SKM-1 treated with dmso at 0.1 percent for 144 hours (cell line): ENCODE results near the gene DCAF8.
A peak's percentile ranks its signal among the peaks of the same experiment; 100 is the strongest.

Experiments
- DNase-seq: peaks from one replicate; lab custom pipeline; 2025; ENCODE audit not compliant: unreplicated experiment; lab: John Stamatoyannopoulos, UW

DCAF8 gene

DNA sequence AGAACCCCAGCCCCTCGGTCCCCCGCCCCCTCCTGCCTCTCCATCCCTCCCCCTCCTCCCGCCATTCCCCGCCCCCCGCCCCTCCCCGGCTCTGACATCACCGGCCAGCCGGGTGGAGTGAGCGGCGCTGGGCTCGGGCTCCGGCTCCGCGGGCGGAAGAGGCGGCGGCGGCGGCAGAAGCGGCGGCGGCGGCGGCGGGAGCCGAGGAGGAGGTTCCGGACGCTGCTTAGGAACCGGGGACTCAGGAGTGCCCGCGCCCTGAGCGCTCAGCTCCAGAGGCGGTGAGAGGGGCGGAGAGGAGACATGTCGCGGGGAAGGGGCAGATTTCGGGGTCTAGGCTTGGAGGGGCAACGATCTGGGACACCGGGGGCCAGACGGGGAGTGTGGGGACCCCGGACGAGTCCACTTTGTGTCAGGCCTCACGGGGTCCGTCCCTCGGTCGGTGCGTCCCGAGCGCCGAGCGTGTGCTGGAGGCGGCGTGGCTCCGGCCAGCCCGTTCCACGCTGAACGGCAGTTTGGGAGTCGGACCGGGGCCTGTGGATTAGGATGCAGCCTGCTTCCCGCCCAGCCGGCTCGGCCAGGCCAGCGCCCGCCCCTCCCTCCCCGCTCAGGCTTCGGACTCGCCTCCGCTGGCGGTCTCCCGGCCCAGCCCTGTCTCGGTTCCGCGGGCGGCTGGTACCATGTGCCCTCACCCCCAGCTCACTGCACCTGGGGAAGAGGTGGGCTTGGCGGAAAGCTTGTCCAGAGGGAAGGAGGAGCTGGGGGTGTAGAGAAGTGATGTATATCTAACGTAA lies 56.9 kb downstream of the DCAF8 start, which contains the start of gene PEA15:
Gene PEA15, plus strand, starts transcription at position 143 of the 794 bp plus-strand sequence. CDS start 6,161 bp downstream, outside the sequence.
- peak; percentile 57 for DNase-seq

DNA sequence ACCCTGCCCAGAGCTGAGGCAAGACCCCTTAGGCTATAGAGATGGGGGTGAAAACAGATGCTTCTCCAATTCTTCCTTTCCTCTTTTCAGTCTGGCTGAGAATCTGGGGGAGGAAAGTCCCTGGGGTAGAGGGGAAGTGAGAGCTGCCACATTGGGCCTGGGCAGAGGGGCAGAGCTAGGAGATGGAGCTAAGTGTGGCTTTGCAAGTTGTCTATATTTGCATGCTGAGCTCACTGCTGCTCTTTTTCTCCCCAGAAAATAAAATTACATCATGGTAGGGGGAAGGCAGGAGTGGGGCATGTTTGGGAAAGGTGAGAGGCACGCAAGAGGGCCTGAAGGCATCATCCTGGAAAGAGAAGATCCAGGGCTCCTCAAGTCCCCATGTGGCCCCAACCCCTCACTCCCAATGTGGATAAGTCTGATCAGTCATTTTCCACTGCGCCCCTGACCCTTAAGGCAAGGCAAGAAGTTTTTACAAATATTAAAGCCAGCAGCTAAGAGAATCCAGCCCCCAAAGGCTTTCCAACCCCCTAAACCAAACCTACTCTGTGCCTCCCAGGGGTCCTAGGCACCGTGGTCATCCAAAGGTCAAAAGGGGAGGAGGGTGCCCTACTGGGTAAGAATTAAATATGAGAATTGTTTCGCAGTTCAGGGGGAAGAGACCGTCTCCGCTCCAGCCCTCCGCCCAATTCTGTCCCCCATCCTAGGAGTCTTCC lies 57.7 kb downstream of the DCAF8 start:
- peak; percentile 80 for DNase-seq

DNA sequence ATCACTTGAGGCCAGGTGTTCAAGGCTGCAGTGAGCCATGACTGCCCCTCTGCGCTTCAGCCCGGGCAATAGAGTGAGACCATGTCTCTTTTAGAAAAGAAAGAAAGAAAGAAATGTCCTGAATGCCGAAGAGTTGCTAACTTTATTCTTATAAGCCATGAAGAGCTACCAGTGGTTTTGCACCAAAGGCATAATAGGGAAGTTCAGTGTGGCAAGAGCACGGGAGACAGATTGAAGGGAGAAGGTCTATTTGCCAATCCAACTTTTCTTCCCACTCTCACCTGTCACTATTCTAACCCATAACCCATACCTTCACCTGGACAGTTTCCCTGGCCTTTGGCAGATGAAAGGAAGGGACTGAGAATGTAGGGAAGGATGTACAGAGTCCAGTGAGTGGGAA lies 61.6 kb downstream of the DCAF8 start:
- no peak for DNase-seq

DNA sequence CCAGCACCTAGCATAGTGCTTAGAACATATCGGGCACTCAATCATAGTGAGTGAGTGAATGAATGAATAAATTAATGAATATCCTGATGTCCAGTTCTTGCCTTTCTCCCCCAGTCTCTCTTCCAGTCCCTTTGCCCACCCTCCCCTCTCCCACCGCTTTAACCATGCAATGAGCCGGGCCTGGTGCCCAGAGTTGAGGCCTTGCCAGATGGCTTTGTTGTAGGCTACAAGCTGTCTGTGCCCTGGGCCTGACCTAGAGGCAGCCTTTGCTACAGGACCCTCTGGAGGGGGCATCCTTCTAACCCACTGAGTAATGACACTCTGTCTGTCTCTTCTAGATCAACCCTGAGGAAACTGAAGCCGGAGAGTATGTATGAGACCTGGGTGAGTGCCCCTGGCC lies 65.1 kb downstream of the DCAF8 start:
- DNase-seq, result no peak

DNA sequence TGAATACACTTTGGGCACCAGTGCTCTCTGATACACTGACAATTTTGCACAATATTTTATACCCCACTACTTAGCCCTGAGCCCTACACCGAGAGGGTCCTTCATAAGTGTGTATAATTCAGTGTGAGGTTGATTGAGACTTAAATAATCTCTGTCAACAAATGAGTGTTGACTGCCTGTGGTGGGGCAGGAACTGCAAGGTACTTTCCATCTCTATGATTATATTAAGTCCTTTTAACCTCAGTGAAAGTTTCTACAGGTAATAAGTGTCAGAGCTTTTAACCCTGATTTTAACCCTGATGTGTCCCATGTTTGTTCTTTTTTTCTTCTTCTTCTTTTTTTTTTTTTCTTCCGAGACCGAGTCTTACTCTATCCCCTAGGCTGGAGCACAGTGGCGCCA lies 66.2 kb downstream of the DCAF8 start:
- DNase-seq, result no peak

DNA sequence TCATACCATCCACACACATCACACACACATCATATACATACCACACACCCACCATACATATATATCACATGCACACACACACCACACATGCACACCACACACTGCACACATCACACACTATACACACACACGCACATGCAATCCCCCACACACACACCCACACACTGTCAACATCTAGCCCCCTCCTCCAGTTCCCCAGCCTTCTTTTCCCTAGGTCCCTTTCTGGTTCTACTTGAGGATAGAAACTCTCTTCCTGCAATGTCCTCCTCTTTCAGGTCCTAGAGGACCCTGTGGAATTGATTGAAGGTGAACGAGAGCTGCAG lies 67.7 kb downstream of the DCAF8 start:
- DNase-seq, result no peak

DNA sequence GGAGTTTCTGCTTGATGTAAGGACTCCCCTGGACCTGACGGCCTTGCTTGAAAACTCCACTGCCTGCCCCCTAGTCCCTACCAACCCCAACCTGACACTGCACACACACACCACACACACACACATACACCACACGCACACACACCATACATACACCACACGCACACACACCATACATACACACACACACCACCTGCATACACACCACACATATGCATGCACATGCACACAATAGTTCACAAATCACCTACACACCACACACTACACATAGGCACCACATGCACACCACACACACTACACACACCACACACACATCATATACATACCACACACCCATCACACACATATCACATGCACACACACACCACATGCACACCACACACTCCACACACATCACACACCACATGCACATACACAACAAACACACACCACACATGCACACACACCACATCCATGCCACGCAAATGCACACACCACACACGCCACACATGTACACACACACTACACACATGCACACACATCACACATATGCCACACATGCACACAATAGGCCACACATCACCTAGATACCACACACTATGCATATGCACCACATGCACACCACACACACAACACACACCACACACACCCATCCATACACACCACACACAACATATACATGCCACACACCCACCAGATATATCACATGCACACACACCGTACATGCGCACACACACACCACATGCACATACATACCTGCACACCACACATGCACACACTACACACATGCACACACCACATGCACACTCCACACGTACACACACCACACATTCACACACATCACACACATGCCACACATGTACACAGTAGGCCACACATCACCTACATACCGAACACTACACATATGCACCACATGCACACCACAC lies 68.3 kb downstream of the DCAF8 start:
- no peak for DNase-seq

DNA sequence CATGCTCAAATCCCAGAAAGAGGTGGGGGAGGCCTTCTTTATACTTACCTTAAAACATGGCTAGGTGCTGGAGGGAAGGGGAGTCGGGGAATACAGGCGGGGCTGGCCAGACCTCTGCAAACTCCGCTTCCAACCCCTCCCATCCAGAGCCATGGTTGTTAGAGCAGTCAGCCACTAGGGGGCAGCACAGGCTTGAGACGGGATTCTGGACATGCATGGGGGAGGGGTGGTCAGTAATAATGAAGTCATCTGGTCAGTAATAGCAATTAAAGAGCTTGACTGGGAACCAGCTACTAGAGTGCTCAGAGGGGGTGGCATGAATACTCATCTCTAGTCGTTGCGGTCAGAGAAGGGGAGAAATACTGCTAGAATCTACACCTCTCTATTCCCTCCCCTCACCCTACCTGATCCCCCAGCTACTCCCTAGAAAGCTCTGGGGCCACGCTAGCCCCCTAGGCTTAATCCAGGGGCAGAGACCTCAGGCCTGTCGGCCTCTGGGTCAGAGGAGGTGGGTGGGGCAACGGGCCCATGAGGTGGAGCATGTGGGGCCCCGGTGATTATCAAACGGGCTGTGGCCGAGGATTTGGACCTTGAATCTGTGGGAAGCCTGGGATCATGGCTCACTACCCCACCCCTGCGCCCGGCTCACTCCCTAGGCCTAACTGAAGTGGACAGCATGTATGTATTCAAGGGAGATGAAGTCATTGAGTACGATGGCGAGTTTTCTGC lies 69.1 kb downstream of the DCAF8 start:
- peak; percentile 80 for DNase-seq

DNA sequence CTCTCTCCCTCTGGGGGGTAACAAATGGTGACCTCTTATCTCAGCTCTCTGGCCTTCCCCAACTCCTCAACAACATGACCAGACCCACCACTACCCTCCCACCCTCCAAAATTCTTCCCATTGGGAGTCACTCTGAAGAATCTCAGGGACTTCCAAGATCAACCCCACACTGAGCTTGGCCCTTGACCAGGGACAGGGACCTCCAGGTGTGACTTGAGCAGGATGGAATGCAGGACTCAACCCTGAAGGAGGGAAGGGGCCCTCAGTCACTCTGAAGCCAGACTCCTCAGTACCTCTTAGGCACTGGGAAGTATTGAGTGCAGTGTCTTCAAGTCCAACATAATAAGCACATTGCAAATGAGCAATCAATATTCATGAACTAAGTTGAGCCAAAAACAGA lies 70.1 kb downstream of the DCAF8 start:
- no peak for DNase-seq

DNA sequence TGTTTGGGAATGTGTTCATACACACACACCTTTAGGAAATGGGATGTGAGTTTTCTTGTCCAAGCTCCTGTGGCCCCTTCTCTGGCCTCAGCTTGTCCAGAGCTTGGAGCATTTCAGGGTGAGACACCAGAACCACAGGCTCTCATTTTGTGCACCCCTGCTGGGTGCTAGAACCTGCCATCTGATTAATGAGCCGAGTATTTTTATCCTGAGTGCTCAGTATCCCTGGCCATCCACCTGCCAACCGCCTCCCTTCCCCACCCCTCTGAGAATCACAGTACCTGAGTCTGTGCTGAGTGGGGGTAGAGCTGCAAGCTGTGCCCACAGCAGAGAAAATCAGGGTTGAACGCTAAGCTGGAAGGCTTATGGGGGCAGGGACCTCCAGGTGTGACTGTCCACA lies 70.6 kb downstream of the DCAF8 start:
- no peak for DNase-seq

DNA sequence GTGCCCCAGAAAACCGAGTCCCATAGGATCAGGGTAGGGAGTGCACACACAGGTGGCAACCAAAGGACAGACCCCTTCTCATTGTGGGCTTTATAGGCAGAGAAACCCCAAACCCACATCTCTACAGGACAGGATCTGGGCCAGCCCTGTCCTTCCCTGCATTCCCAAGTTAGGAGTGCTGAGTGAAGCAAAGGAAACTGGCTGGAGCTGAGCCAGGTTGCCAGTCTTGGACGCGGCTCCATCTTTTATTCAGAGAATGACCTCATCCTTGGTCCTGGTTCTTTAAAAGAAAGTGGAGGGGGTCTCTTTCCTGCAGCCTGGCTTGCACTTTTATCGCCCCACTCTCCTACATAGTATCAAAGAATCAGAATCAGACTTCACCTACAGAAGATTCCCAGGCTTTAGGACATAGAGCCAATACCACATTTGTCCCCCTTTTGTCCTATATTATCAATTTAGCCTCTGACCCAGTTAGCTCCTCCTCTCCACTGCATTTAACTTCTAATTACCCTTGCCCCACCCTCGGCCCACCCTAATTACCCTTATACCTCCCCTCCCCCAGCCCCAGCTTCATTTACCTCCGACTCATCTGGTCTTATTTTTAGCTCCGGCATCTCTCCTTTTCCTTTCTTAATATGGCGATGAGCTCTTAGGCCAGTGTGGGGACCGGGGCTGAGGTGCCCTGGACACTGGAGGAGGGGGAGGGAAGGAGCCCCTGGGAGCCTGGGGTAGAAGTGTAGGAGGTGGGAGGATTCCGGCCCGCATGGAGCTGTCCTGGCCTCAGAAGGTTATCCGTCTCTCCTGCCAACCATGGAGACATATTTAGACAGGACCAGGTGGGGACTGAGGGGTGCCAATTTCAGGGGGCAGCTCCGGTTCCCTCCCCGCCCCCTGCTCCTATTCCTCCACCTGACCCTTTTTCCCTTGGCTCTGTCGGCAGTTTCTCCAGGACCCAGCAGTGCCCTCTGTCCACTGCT lies 72.4 kb downstream of the DCAF8 start, which contains the start of gene CASQ1:
Gene CASQ1, plus strand, starts transcription at position 927 of the 977 bp plus-strand sequence. CDS start 177 bp downstream, outside the sequence.
- no peak for DNase-seq

DNA sequence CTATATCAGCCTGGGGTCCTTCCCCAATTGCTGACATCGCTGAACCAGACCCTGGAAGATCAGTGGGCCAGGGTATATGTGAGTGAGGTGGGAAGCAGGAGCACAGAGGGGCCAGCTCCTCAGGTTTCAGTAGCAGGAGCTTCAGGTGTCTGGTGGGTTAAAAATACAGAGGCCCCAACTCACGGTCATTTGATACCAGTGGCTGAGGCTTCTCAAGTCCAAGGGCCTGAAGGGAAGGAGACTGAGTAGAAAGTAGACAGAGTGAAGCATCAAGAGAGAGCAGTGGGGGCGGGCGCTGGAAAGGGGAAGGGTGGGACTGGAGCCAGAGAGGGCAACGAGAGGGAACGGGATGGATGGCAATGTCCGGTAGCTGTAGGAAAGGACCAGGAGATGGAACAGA lies 74.0 kb downstream of the DCAF8 start:
- DNase-seq, result no peak

DNA sequence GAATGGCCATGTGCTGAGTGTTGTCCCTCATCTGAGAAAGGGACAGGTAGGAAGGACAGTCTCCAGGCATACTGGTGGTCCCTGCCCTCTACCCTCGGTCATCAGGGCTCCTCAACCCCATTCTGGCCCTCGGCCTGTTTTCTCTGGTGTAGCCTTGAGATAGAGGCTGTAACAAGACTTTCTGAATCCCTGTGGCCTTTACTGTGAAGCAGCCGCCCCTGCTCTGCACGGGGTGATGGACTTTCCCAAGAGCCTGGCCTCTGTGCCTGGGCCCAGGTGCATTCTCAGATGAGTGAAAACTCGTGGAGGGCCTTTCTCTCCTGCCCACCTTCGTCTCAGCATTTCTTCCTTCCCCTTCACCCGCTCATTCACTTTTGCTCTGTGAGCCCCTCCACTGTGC lies 74.9 kb downstream of the DCAF8 start:
- DNase-seq, result no peak

DNA sequence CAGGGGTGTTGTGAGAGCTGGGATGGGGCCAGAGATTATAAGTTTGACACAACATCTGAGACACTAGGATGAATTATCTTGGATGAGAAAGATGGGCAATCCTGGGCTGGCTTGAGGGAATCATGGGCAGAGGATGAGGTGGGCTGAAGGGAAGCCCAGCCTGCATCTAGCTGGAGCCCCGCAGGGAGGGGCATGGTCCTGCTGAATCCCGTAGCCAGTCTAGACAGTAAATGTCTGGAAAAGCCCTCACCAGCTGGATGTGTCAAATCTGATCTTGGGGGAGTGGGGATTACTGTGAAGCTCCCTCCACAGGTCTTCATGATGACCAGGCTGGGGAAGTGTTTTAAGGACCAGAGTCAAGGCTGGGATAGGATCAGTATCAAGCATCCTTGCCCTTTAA lies 75.6 kb downstream of the DCAF8 start:
- no peak for DNase-seq

DNA sequence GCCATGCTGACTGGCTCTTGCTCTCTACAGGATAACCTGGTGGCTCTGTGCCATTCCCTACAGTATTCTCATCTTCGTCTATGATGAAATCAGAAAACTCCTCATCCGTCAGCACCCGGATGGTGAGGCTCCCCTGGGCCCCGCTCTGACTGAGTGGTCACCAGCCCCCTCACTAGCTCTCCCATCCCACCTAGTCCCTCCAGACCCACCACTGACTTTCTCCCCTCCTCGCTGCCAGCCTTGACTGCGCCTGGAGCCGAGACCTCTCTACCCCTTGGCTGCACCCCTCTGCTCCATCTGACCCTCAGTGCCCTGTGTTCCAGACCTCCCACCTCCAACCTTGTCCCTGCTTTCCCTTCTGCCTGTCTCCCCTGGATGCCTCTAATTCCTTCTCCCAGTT lies 76.1 kb downstream of the DCAF8 start:
- DNase-seq, result no peak

DNA sequence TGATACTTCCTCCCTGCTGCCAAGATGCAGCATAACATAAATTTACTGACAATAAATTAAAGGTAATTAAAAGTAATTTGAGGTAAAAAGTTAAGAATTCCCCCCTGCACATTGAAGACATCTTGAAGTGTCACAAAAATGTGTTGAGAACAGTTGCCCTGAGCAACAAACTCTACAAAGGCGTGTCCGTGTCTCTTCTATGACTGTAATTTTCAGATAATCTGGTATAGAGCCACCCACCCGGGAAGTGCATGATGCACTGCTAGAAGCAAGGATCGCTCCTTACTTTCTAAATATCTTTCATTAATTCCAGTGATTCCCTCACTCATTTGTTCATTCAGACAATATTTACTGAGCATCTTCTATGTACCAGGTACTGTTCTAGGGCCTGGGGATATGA lies 83.0 kb downstream of the DCAF8 start:
- no peak for DNase-seq

DNA sequence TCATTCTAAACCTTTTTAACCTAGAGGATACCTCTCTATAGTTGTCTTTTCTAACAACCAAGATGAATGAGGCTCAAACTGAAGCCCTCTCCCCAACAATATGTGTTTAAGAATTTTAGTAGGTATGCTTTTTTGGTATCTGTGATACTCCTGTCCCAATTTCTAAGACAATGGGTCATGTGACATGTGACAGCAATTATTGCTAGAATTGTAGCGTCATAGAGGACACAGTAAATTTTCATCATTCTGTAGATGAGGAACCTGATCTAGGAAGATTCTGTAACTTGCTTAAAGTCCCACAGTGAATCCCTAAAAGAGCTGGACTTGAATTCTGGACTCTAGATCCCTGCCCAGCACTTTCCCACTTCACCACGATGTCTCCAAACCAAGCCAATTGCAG lies 83.6 kb downstream of the DCAF8 start:
- DNase-seq, result no peak

DNA sequence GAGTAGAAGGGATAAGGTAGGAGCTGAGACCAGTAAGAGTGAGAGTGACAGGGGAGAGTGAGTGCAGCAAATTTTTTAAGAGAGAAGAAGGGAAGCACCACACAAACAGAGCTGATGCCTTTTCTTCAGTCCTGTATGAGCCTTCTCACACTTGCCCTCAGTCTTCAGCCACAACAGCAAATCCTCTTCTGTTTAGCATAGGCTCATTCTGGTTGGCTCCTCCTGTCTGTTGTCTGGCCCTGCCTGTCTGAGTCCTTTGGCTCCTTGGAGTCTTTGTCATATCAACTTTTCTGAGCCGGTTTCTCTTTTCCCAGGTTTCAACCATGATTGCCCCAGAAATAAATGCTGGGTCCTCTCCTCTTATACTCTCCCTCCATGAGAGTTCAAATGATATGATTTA lies 84.7 kb downstream of the DCAF8 start:
- DNase-seq, result no peak

DNA sequence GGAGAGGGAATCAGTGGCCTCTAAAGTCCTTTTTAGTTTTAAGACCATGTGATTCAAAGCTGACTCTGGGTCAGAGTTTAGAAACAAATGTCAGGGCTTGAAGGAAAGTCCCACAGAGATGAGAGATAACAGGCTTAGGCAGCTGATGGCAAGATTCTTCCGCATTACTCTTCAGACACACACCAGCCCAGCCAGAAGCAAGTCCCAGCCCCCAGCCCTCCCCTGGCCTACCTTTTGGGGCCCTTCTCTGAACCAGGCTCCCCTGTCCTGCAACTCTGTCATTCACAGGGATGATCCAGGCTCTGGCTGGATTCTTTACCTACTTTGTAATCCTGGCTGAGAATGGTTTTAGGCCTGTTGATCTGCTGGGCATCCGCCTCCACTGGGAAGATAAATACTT lies 85.1 kb downstream of the DCAF8 start:
- no peak for DNase-seq

DNA sequence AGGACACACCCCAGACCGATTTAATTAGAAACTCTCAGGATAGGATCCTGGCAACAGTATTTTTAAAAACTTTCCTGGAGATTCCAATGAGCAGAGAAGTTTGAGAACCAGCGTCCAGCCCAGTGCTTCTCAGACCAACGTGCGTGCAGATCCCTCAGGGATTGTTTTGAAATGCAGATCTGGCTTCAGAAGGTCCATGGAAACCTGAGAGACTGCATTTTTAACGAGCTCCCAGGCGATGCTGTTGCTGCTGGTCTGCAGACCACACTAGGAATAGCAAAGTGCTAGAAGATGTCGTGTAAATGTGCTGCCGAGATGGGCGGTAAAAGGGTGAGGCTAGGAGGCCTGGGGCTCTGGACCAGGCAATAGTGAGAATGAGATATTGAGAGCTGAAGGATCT lies 90.4 kb downstream of the DCAF8 start:
- no peak for DNase-seq
